IPS-NIHi11 (cell line): Measurements from ENCODE around the gene RNPS1.
"Not testable (repeated sequence)": the region's sequence is repeated elsewhere in the genome, so short reads cannot be mapped to it uniquely, and the experiment has no call there.

Source experiments
- DNase-seq: peaks from one replicate; pipeline ENCODE4 v3.0.0; 2012; ENCODE audit warnings: mixed read lengths, low spot score

Gene RNPS1

GRCh38 chr16:2282866-2283555, 15.1 kb upstream of the RNPS1 start:
- no peak for DNase-seq

GRCh38 chr16:2282262-2282661, 14.3 kb upstream of the RNPS1 start:
- DNase-seq, result no peak

- peak; percentile 63 for DNase-seq
These were observed 13.1 kb upstream of the RNPS1 start for GRCh38 chr16:2280981-2281542.

GRCh38 chr16:2280461-2280860, 12.5 kb upstream of the RNPS1 start:
- no peak for DNase-seq

GRCh38 chr16:2278956-2279800, 11.3 kb upstream of the RNPS1 start:
- no peak for DNase-seq

- peak; percentile 77 for DNase-seq
These were observed 10.3 kb upstream of the RNPS1 start for GRCh38 chr16:2278272-2278608.

GRCh38 chr16:2277466-2278271, 9.7 kb upstream of the RNPS1 start:
- no peak for DNase-seq

GRCh38 chr16:2276368-2277195, 8.7 kb upstream of the RNPS1 start:
- peak; percentile 59 for DNase-seq

GRCh38 chr16:2275476-2276367, 7.8 kb upstream of the RNPS1 start:
- no peak for DNase-seq

- DNase-seq, result no peak
These were observed 6.0 kb upstream of the RNPS1 start for GRCh38 chr16:2273931-2274330.

- no peak for DNase-seq
These were observed 5.6 kb upstream of the RNPS1 start for GRCh38 chr16:2273484-2273883.

- DNase-seq, result no peak
These were observed 4.0 kb upstream of the RNPS1 start for GRCh38 chr16:2271848-2272461.

- DNase-seq, result no peak
These were observed 2.9 kb upstream of the RNPS1 start for GRCh38 chr16:2270588-2271470.

- DNase-seq, result no peak
These were observed 2.1 kb upstream of the RNPS1 start for GRCh38 chr16:2270070-2270462.

GRCh38 chr16:2267505-2267912, 417 bp downstream of the RNPS1 start:
- DNase-seq, result peak; percentile 66

- DNase-seq, result not testable (repeated sequence)
These were observed 1.0 kb downstream of the RNPS1 start for GRCh38 chr16:2266887-2267286.

GRCh38 chr16:2263026-2263425, 4.9 kb downstream of the RNPS1 start:
- not testable (repeated sequence) for DNase-seq

GRCh38 chr16:2260250-2260649, 7.7 kb downstream of the RNPS1 start:
- DNase-seq, result no peak

- not testable (repeated sequence) for DNase-seq
These were observed 9.4 kb downstream of the RNPS1 start for GRCh38 chr16:2258530-2258929.
